GM06990 (cell line): ENCODE results near the gene APBB2.

Experiments used
- DNase-seq: peaks from one replicate; pipeline ENCODE4 v3.0.0-alpha.2; 2011; ENCODE audit not compliant: insufficient read length; ENCODE audit errors: extremely low read depth
- H3K27me3 ChIP-seq: replicated peaks from 2 replicates; pipeline ENCODE4 v1.6.0; 2011; ENCODE audit warnings: low read length; ENCODE audit not compliant: control insufficient read depth, insufficient read depth
- H3K36me3 ChIP-seq: 2 replicates; pipeline ENCODE4 v1.5.1; 2011; ENCODE audit warnings: low read length; ENCODE audit not compliant: control insufficient read depth, insufficient read depth
- H3K4me3 ChIP-seq: replicated peaks from 2 replicates; pipeline ENCODE4 v1.5.1; 2011; ENCODE audit warnings: low read depth, mild to moderate bottlenecking, control low read depth, low read length
- CTCF ChIP-seq: IDR thresholded peaks from 2 replicates; pipeline ENCODE4 v1.5.1; 2011; ENCODE audit warnings: low read length, control low read depth, mild to moderate bottlenecking, inconsistent platforms; ENCODE audit not compliant: insufficient read depth, poor library complexity, severe bottlenecking

APBB2 gene

GRCh38 chr4:40833212-40833611, 381.1 kb downstream of the APBB2 start:
- no peak for TF ChIP-seq CTCF
- Histone ChIP-seq H3K4me3 (no peak overlapping the region), H3K27me3 (no peaks in the 10 kb centered on the region), H3K36me3 (no peaks in the 10 kb centered on the region; the same call in none of the 2 replicates)
- DNase-seq, result no peak

- Histone ChIP-seq H3K36me3 (no peaks in the 10 kb centered on the region; the same call in none of the 2 replicates), H3K4me3 (no peak overlapping the region), H3K27me3 (no peaks in the 10 kb centered on the region)
- no peak for TF ChIP-seq CTCF
- DNase-seq, result no peak
Measured at GRCh38 chr4:40832175-40832574, 382.2 kb downstream of the APBB2 start.

GRCh38 chr4:40831146-40831907, 383.0 kb downstream of the APBB2 start:
- Histone ChIP-seq H3K36me3 (no peaks in the 10 kb centered on the region; the same call in none of the 2 replicates), H3K27me3 (no peaks in the 10 kb centered on the region), H3K4me3 (no peak overlapping the region)
- TF ChIP-seq CTCF, result no peak
- no peak for DNase-seq

GRCh38 chr4:40829586-40829985, 384.8 kb downstream of the APBB2 start:
- DNase-seq, result no peak
- no peak for TF ChIP-seq CTCF
- no peaks in the 10 kb centered on the region for H3K27me3 ChIP-seq
- no peak overlapping the region for H3K4me3 ChIP-seq
- no peaks in the 10 kb centered on the region; the same call in none of the 2 replicates for H3K36me3 ChIP-seq

- TF ChIP-seq CTCF, result no peak
- no peak overlapping the region for H3K4me3 ChIP-seq
- H3K36me3 ChIP-seq, result no peaks in the 10 kb centered on the region; the same call in none of the 2 replicates
- no peak for DNase-seq
- no peaks in the 10 kb centered on the region for H3K27me3 ChIP-seq
Measured at GRCh38 chr4:40828661-40829060, 385.7 kb downstream of the APBB2 start.

GRCh38 chr4:40827758-40828157, 386.6 kb downstream of the APBB2 start:
- TF ChIP-seq CTCF, result no peak
- H3K4me3 ChIP-seq, result no peak overlapping the region
- DNase-seq, result no peak
- H3K27me3 ChIP-seq, result no peaks in the 10 kb centered on the region
- H3K36me3 ChIP-seq, result no peaks in the 10 kb centered on the region; the same call in none of the 2 replicates
